GM21390 (cell line): ENCODE measurements around the gene TSPAN14.
"Not testable (repeated sequence)": the region's sequence is repeated elsewhere in the genome, so short reads cannot be mapped to it uniquely, and the experiment has no call there.

Experiments
- ATAC-seq: cut with Tn5 transposase; IDR thresholded peaks from one replicate; pipeline ENCODE4 v1.9.1; 2021; ENCODE audit not compliant: unreplicated experiment

Gene TSPAN14, protein sequence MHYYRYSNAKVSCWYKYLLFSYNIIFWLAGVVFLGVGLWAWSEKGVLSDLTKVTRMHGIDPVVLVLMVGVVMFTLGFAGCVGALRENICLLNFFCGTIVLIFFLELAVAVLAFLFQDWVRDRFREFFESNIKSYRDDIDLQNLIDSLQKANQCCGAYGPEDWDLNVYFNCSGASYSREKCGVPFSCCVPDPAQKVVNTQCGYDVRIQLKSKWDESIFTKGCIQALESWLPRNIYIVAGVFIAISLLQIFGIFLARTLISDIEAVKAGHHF

DNA sequence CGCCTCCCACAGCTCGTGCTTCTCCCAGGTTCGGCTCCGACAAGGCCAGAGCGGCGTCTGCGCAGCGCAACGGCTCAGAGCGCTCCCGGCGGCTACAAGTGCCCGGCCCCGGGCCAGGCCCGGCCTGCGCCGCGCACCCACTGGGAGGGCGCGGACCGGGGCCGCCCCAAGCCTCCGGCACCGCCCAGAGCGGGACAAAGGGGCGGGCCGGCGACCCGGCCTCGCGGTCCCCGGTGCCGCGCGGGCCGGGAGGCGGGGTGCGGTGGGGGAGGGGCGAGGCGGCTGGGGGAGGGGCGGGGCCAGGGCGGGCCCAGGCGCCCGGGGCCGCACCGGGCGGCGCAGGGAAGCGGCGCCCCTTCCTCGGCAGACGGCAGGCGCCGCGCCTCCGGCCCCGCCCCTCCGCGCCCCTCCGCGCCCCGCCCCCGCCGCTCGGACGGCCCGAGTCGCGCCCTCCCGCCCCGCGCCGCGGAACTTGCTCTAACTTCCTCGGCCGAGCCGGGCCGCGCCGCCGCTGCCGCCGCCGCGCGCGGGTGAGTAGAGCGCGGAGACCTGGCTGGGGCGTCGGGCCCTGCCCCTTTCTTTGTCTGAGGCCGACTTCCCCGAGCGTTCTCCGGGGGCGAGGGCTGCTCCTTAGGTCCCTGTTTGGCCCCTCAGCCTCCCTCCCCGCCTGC, at the start of gene TSPAN14:
TSS of gene TSPAN14 (plus strand) at position 469 of the 671 bp plus-strand sequence. CDS start 34,924 bp downstream, outside the sequence.
- peak; percentile 53 for ATAC-seq

DNA sequence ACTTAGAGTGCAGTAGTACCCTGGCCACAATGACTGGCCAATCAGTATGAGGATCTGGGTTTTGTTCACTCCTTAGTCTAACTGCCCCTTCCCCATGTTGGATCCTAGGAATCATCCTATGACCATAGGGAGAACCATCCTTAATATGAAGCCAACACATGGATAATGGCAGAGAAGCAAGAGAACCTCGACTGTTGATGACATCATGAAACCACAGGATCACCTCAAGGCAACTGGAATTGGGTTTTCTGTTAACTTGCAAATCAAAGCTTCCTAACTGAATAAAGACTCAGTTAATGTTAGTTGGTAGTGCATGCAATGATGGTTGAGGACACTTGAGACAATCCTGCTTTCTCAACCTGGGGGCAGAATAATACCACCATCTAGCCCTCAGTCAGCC, 49.1 kb upstream of the TSPAN14 start:
- ATAC-seq, result no peak

DNA sequence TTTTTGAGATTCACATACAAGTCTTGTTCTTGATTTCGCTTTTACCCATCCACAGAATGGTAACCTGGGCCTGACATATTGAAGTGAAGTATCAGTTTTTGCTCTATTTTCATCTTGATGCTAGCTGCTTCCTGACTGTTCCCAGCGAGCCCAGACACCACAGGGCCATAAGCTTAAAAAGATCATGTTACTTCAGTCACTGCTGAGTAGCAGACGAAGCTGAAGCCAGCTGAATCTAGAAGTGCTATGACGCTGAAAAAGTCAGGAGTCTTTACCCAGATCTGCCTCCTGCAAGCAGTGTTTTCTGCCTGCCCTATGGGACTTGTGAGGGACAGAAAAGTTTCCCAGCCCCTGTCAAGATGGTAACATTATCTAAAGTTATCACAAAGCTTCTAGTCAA, 48.5 kb upstream of the TSPAN14 start:
- ATAC-seq, result no peak

DNA sequence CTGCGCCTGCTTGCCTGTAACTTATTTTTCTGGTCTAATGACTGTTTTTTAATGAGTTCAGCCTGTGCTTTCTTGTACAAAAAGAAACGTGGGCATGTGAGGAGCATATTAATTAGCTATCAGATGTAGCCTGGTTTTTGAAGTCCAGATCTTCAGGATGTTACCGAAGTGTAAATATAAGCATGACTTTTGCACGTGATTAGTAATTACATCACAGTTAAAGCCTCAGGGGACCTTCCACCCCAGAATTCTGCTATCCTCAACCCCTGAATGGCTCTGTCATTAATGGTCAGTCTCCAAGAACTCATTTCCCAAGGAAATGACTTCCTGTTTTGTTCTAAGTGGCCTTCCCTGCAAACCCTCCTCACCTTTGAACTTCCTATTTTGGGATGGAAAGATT, 47.9 kb upstream of the TSPAN14 start:
- ATAC-seq, result no peak

DNA sequence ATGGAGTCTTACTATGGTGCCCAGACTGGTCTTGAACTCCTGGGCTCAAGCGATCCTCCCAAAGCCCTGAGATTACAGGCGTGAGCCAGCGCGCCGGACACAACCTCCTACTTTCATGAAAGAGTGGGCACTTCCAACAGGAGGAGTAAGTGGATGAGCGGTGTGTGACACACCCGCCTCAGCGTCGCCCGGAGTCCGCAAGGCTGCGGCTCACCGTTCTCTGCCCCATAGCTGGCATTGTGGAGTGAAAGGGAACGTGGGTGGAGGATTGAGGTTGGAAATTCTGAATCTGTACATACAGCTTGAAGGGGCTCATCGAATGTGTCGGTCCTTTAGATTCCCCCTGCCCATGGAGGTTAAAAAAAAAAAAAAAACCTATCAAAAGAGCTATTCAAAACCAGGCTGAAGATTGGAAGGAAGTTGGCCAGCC, 46.3 kb upstream of the TSPAN14 start:
- peak; percentile 27 for ATAC-seq

DNA sequence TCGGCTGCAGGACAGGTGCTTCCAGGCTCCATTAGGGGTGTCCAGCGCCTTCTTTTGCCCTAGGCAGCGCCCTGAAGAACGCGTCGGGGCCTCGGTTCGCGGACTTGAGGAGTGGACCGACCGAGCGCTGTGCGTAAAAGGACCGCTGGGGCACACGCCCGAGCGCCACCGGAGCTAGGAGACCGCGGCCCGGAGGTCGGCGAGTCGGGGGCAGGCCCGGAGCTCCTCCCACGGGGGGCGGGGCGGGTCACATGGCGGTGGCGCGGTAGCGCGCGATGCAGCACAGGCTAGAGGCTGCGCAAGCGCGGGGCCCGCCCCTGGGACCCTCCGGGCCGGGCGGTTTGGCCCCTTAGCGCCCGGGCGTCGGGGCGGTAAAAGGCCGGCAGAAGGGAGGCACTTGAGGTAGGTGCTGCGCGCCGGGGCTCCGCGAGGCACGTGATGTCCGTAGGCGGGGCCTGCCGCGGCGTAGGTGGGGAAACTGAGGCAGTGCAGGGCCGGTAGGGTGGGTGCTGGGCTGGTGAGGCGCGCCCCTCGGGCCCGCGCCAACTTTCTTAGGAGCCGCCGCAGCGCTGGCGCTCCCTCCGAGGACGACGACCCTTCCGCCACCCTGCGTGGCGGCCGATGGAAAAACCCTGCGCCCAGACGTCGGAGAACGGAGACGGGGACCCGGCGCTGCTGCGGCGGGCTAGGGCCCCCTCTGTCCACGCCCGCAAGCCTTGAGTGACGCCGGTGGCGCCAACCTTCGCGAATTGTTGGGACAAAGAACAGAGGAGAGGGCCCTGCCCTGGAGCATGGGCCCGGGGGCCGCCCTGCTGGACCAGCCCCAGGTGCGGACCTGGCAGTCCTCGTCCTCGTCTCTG, 45.6 kb upstream of the TSPAN14 start, which contains the start of gene PRXL2A:
TSS of gene PRXL2A (plus strand) at position 310 of the 860 bp plus-strand sequence. CDS start 11,917 bp downstream, outside the sequence.
- ATAC-seq, result peak; percentile 95

DNA sequence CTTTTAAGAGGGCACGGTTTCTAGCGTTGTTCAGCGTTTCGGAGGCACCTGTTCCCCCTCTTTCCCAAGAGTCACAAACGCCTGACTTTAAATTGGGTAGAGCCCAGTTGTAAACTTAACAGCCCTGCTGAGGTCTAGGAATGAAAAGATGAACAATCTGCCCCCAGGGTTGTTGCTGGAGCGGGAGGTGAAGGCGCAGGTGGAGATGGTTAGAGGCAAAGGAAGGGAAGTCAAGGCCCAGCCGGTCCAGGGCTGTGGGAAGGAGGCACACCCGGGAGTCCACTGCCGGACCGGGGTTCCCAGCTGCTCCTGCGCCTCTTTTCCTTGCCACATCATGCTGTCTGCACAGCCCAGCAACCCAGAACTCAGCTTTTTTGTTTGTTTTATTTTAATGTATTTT, 45.0 kb upstream of the TSPAN14 start:
- ATAC-seq, result no peak

DNA sequence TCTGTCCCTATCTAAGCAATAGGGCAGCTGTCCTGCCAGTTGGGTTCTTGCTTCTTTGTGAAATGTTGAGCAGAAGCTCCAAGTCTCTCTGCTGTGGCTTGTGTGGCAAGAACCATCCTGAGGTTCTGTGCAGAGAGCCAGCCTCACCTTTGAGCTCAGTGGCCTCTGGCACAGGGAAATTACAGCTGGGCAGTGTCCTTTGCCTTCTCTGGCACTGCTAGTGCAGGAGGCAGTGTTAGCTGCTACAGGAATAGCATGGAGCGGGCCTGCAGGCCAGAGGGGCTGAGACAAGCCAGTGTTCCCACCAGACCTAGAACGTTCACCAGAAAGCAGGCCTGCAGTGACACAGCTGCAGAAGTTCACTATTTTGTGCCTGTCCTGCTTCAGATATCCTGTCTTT, 44.0 kb upstream of the TSPAN14 start:
- no peak for ATAC-seq

DNA sequence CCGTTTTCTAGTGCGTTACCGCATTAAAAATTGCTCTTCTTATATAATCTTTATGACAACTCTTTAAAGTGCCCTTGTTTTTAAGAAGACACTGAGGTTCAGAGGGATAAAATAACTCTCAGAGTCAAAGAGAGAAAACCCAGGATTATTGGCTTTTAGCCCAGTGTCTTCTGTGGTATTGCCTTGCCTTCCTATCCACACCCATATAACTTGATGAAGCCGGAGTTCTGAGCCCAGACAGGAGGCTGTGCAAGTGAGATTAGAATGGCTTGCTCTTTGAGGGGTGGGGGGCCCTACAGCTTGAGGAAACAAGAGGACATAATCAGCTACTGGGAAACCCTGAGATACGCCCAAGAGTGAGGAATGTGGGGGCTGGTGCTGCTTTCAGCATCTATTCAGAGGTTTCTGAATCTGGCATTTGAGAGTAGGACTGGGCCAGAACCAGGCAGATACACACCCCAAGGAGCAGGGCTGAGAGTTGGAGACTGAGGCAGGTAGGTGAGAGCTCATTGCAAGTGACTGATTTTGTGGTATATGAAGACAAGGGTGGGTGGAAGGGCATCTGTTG, 43.4 kb upstream of the TSPAN14 start:
- ATAC-seq, result no peak

DNA sequence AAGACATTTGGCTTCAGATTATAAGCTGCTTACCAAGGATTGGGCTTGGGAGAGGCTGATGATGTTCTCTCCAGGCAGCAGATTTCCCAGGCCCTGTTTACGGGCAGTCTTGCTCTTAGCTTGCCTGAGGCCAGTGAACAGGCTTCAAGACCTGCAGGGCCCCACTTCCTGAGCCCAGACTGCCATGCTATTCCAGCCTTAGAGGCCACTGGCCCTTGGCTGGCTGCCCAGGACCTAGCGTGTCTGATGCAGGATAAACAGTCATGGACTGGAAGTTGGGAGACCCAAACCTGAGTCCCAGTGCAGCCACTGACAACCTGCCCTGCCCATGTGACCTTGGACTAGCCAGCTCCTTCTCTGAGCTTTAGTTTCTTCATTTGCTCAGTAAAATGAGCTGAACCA, 42.8 kb upstream of the TSPAN14 start:
- ATAC-seq, result no peak

DNA sequence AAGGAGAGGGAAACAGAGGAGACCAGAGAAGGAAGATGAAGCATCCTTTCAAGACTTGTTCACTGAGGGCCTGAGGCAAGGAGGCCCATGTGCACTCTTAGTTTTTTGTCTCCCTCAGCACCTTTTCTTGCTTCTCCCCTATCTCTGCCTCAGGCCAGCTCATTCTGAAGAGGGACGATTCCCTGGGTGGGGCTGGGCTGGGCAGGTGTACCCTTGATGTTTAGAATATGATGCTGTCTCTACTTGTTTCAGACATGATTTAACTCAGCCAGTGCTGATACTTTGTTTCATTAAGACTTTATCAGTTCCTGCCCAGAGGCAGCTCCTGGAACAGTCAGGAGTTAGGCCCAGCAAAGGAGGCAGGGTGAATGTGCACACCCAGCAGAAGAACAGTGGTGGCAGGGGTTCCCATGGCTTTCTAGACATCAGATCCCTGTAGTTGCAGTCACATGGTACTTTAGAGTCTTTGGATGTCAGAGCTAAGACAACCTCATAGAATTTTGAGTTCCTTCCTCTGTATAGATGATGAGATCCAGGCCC, 42.4 kb upstream of the TSPAN14 start:
- no peak for ATAC-seq

DNA sequence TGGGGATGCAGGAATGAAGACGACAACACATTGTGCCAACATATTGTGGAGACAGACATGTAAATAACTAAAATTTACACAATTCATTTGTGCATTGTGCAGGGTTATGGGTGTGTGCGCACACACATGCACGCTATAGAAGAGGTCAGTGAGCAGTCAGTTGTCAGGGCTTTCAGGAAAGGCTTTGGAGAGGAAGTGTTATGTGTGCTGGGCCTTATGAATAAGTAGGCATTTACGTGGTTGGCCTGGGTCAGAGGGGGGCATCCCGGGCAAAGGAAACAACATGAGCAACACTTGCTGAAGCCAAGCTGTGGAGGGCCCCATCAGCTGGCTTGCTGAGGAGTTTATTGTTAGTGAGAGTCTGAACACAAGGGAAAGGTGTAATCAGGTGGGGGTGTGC, 41.6 kb upstream of the TSPAN14 start:
- ATAC-seq, result no peak

DNA sequence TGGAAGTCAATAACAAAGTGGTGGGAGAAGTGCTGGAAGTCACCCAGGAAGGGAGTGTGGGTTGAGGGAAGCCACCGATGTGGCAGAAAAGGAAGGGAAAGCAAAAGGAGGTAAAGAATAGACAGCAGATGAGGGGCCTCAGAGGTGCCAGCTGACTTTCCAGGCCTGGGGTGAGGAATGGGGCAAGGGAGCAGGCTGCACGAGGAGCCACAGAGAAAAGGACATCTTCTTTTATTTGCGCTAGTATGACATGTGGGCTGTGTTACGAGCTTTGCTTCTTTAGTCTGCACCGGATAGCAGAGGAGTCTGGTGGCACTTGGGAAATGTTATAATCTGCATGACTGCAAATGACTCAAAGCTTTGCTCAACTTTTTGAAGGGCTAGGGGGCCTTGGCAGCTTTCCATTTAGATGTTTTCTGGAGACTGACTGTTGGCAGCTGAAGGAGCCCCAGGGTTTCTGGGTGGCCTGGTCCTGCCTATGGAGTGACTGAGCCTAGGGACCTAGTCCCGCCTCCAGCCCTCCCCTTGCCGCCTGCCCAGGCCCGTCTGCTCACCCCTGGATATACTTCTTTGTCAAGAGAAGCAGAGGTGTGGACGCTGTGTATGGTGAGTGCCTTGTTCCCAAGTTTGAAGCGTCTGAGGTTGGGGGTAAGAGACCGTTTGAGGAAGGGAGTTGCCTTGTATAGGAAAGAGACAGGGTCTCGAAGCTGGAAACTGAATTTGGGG, 40.7 kb upstream of the TSPAN14 start:
- no peak for ATAC-seq

DNA sequence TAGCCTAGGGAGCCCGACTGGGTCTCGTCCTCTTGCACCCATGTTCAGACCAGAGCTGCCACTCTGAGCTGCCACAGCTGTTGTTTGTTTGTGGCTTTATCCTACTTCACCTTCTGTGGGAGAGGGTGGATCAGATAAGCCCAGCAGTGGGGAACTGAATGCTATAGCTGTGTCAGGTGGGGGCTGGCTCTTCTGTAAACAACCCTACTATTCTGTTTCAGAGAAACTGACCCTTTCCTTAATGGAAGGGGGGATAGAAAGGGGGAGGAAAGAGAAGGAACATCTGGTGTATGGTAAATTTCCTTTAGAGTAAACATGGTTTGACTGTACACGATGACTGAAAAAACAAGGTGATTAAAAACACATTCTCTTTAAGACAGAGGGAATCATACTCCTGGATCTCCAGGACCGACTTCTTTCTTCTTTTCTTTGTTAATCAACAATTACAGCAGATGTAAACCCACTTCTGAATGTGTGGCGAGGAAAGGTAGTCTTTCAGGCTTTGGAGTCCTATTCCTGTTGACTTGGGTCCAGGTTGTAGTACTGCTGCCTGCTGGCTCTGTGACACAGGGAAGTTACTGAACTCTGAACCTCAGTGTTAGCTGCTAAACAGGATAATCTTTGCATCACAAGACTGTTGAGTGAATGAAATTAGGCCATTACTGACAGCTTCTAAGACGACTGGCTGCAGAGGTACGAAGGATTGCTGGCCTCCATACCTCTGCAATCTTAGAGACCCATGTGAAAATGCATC, 39.8 kb upstream of the TSPAN14 start:
- ATAC-seq, result no peak

DNA sequence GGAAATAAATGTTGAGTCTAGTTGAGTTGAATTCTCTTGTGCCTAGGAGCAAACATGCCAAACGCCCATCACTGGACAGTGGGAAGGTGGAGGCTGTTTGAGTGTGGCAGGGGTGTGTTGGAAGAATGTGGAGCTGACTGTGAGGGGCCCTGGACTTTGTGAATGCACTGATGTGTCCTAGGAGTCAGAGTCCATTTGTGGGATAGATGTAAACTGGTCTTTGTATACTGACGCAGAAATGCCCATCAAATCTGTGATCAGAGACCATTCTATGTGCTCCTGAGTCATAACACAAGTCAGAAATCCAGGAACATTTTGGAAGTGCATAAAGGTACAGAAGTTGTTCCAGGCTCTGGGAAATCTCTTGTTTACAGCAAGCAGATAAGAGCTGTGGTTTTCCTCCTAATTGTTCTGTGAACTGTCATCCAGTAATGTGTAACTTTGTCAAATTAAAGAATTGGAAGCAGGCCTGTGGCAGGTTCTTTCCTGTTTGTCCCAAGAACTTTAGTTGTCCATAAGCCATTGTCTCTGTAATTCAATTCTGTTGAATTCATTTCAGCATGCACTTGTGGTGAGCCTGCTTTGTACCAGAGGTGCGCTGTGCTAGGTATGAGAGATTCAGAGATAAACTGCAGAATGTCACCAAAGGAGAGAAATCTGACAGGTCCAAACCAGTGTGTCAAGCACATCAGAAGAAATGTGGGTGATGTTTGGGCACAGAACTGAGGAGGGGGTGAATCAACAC, 38.2 kb upstream of the TSPAN14 start:
- ATAC-seq, result no peak

DNA sequence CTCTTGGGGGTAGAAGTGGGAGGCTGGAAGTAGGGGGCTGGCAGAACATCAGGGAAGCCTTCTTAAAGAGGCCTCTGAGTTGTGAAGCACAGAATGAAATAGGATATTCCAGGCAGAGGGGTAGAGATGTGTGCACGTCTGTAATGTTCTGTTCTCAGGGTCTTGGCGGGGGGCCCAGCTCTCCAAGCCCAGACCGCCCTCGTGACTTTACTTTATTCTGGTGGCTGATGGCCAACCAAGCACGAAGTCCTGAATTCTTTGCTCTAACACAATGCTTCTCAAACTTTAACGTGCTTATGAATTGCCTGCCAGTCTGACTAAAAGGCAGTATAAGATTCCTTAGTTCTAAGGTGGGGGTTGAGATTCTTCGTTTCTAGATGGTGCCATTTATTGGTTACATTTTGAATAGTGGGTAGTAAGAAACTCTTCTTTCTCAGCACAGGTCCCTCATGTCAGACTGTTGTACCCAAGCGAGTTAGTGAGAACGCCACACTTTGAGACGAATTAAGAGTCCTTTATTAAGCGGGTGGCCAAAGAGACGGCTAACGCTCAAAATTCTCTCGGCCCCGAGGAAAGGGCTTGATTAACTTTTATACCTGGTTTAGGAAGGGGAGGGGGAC, 37.5 kb upstream of the TSPAN14 start:
- ATAC-seq, result no peak

DNA sequence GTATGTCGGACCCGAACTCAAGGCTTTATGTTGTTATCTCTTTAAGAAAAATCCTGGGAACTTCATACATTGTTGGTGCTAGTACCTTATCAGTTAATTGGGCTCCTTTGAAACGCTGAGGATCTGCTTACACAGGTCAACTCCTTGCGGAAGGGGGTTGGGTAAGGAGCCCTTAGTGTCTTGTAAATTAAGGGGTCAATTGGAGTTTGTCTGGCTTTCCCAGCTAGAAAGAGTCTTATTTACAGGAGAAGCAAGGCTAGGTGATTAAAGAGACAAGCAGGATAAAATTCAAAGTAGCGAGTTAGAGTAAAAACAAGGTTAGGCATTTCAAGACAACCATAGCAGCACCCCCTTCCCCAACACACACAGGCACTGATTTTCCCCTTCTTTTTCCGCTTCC, 36.9 kb upstream of the TSPAN14 start:
- not testable (repeated sequence) for ATAC-seq

DNA sequence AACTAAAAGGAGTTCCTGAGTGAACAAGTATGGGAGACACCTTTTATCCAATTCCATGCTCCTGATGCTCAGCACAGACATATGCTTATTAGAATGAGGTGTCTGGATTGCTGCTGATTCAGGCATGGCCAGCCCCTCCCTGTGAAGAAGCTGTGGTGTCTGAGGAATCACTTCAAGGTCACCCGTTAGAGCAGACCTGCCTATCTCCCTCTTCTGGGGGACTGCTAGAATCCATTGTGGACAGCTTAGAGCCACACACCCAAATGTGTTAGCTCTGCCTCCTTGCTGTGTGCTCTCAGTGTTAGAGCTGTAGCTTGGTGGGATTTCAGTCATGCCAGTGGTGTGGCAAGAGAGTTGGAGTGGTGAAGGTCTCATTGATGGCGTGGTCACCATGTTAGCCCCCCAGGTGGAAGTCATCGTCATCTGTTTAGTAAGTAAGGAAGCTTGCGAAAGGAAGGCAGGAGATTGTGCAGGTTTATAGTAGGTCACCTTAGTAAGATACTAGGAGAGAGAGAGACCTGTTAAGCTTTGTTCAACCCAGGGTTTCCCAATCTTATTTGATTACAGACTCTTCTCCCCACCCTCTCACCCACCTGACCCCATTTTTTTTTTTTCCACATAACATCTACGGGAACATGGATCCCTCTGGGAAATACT, 32.9 kb upstream of the TSPAN14 start:
- ATAC-seq, result peak; percentile 31
